ENCODE results near the gene LRTM1.

LRTM1 gene

DNA sequence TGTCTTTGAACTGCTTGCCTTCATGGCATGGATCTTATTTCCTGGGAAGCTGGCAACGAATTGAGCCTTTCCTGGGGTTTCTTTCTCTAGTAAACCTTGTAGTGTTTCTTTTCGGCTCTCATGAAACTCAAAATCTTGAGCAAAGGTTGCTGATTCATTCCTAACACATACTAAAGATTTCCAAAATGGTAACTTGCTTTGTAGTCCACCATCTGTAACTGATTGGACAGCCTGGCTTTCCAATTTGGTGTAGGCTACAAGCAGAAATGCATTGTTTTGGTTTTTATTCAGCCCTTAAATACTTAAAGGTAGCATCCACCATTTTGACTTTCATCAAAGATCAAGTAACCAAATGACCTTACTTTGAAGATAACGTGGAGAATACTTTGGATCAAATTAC is 38.1 kb downstream of the LRTM1 start:
- DNase-seq = no peak

- no peak for DNase-seq
These were observed 39.0 kb downstream of the LRTM1 start for GRCh38 chr3:54888873-54889272.

- no peak for DNase-seq
These were observed 39.7 kb downstream of the LRTM1 start for GRCh38 chr3:54888162-54888561.

DNA sequence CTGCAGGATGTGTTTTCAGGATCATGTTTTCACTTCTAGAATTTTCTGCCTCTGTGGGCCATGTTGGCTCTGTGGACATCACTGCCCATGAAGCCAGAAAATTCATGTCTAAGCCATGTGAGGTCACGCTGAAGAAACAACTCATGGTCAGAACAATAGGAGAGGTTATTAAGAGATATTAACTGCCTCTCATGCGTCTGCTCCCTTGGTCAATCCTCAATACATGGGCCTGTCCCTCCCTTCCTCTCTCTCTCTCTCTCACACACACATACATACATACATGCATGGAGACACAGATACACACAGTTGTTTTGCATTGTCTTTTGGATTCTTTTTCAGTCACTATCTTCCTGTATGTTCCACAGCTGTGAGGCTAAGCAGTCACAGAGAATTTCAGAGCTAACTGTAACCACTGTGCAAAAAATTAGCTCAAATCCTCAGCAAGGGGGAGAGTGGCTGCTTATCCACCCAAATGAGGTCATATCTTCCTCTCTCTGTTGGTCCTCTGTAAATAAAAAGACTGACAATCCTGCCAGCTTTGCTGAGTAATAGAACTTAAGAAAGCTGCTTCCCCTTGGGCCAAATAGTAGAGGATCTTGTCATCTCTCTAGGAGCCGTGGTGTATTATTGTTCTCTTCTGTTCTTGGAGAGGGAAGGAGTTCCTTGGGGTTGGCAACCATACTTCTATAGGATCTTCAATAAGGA is 45.6 kb downstream of the LRTM1 start:
- no peak for DNase-seq

GRCh38 chr3:54878145-54878544 is 49.7 kb downstream of the LRTM1 start:
- no peak for DNase-seq

- no peak for DNase-seq
These were observed 50.1 kb downstream of the LRTM1 start for GRCh38 chr3:54877730-54878129.

GRCh38 chr3:54876694-54877093 is 51.2 kb downstream of the LRTM1 start:
- no peak for DNase-seq

GRCh38 chr3:54875596-54876268 is 52.1 kb downstream of the LRTM1 start:
- no peak for DNase-seq

- DNase-seq = no peak
These were observed 52.9 kb downstream of the LRTM1 start for GRCh38 chr3:54874816-54875556.

GRCh38 chr3:54873059-54874010 is 54.5 kb downstream of the LRTM1 start:
- DNase-seq = no peak

- DNase-seq = no peak
These were observed 56.0 kb downstream of the LRTM1 start for GRCh38 chr3:54871867-54872266.

DNA sequence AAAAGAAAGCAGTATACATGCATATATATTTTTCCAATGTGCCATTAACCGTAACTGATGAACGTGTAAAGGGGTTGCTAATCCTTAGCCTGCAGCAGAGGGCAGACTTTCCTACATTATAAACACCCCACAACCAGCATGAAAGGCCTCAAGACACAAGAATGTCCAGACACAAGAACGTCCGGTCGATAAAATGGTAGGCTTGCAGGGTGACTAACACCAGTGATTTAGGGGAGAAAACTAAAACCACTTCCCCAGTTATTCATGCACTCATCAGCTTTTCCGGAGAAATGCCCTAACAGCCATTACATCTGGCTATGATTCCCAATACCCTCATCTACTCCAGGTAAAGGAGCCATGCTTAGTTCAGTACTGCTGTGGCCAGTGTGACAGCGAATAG is 57.4 kb downstream of the LRTM1 start:
- no peak for DNase-seq

All from activated T-cell treated with anti-CD3 and anti-CD28 coated beads for 4 hours (primary cell).